Loucy (cell line): Measurements from ENCODE around the gene TXNRD2.

ENCODE experiments used
- H2AFZ ChIP-seq: fragments of 200-600 bp; sonication (generic); 2 replicates; pipeline ENCODE4 v1.6.0; 2016; ENCODE audit warnings: antibody characterized with exemption, mild to moderate bottlenecking, low read length, moderate library complexity
- H3F3A ChIP-seq: fragments of 200-600 bp; 2 replicates; pipeline ENCODE4 v1.6.0; 2016; ENCODE audit warnings: antibody characterized with exemption, low read depth, mild to moderate bottlenecking
- H3K27me3 ChIP-seq: fragments of 200-600 bp; sonication (generic); 2 replicates; pipeline ENCODE4 v1.6.1; 2014; ENCODE audit warnings: low read length, mild to moderate bottlenecking; ENCODE audit not compliant: insufficient read depth, poor library complexity, severe bottlenecking
- H3K36me3 ChIP-seq: fragments of 200-600 bp; sonication (generic); 2 replicates; pipeline ENCODE4 v1.6.1; 2016; ENCODE audit warnings: low read length; ENCODE audit not compliant: insufficient read depth
- H3K4me1 ChIP-seq: fragments of 200-600 bp; sonication (generic); 2 replicates; pipeline ENCODE4 v1.5.1; 2014; ENCODE audit warnings: low read length, mild to moderate bottlenecking; ENCODE audit not compliant: insufficient read depth, poor library complexity, severe bottlenecking
- H3K4me2 ChIP-seq: fragments of 200-600 bp; sonication (generic); 2 replicates; pipeline ENCODE4 v1.6.0; 2014; ENCODE audit warnings: antibody characterized with exemption, low read length, low read depth, mild to moderate bottlenecking; ENCODE audit not compliant: poor library complexity, severe bottlenecking
- H3K4me3 ChIP-seq: fragments of 200-600 bp; sonication (generic); 2 replicates; pipeline ENCODE4 v1.5.1; 2014; ENCODE audit warnings: low read length, mild to moderate bottlenecking, mixed read lengths; ENCODE audit not compliant: poor library complexity, severe bottlenecking
- H3K79me2 ChIP-seq: fragments of 200-600 bp; sonication (generic); 2 replicates; pipeline ENCODE4 v1.6.1; 2014; ENCODE audit warnings: low read length; ENCODE audit not compliant: insufficient read depth
- H3K9ac ChIP-seq: fragments of 200-600 bp; sonication (generic); 2 replicates; pipeline ENCODE4 v1.6.0; 2014; ENCODE audit warnings: mild to moderate bottlenecking, low read depth, low read length, moderate library complexity; ENCODE audit not compliant: poor library complexity, severe bottlenecking
- H3K9me2 ChIP-seq: fragments of 200-600 bp; sonication (generic); replicated peaks from 2 replicates; pipeline ENCODE4 v1.6.1; 2016; ENCODE audit warnings: low read depth, low read length, mixed read lengths
- H3K9me3 ChIP-seq: fragments of 200-600 bp; sonication (generic); 2 replicates; pipeline ENCODE4 v1.6.1; 2014; ENCODE audit warnings: mild to moderate bottlenecking, antibody characterized with exemption, low read length, low read depth; ENCODE audit not compliant: insufficient read depth
- H4K20me1 ChIP-seq: fragments of 200-600 bp; sonication (generic); 2 replicates; pipeline ENCODE4 v1.6.0; 2014; ENCODE audit warnings: antibody characterized with exemption, low read length, mild to moderate bottlenecking; ENCODE audit not compliant: insufficient read depth, poor library complexity, severe bottlenecking
- CTCF ChIP-seq: fragments of 200-600 bp; sonication (generic); conservative IDR thresholded peaks from 2 replicates; pipeline ENCODE4 v1.5.1; 2014; ENCODE audit warnings: mild to moderate bottlenecking, antibody characterized with exemption, low read length
- EZH2phosphoT487 ChIP-seq: fragments of 200-600 bp; IDR thresholded peaks from 2 replicates; pipeline ENCODE4 v1.6.1; 2018; ENCODE audit warnings: antibody characterized with exemption, mild to moderate bottlenecking, moderate library complexity, borderline replicate concordance

Gene TXNRD2

DNA sequence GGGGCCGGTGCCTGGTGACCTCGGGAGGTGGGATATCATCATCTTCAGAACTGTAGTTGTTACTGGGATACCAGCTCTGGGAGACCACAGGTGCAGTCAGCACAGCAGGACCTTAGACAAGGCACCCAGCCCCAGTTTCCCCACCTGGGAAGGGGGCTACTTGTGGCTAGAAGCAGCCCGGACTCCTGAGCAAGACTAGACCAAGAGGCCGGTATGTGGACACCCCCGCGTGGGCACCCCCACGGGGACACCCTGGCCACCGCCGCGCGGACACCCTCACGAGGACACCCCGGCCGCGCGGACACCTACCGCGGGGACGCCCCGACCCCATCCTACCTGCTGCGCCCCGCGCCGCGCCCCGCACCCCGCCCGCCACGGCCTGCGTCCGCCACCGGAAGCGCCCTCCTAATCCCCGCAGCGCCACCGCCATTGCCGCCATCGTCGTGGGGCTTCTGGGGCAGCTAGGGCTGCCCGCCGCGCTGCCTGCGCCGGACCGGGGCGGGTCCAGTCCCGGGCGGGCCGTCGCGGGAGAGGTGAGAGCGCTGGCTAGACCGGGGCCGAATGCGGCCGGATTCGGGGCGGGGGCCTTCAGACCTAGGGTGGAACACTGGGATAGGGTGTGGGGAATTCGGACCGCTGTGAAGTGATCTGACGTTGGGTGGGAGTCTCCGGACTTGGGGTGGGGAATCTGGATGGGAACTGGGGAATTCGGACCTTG is at the start of gene TXNRD2, which contains the start of gene COMT:
Gene TXNRD2 (minus strand): TSS at position 454 of the 718 bp plus-strand sequence. CDS start 15 bp downstream, at position 439.
Gene COMT (plus strand): TSS at position 408 of the 718 bp plus-strand sequence. CDS start 20,755 bp downstream, outside the sequence.
- peaks cover 39% of the 10 kb centered on the region for H3K4me1 ChIP-seq

GRCh38 chr22:19991395-19991644 is 49.7 kb upstream of the TXNRD2 start:
- Histone ChIP-seq H4K20me1 (no peaks in the 10 kb centered on the region), H3K27me3 (no peaks in the 10 kb centered on the region), H3K4me1 (peaks cover 2% of the 10 kb centered on the region)

More for the DNA sequence above, at the start of gene TXNRD2, which contains the start of gene COMT:
- no peaks in the 10 kb centered on the region for H3K9me2 ChIP-seq
- peaks cover 7% of the 10 kb centered on the region for H4K20me1 ChIP-seq
- peaks cover 64% of the 10 kb centered on the region for H3K79me2 ChIP-seq
- H2AFZ ChIP-seq, result peak within 1 kb of the TSS; percentile 87
- peak within 1 kb of the TSS; percentile 99 for H3K4me2 ChIP-seq
- peak within 1 kb of the TSS; percentile 89 for H3K4me3 ChIP-seq
- TF ChIP-seq CTCF, result no peak
- TF ChIP-seq EZH2phosphoT487, result no peak
- no peaks in the 10 kb centered on the region for H3K9me3 ChIP-seq
- no peaks in the 10 kb centered on the region for H3K36me3 ChIP-seq
- H3K9ac ChIP-seq, result peak within 1 kb of the TSS; percentile 99
- peaks cover 7% of the 10 kb centered on the region for H3K27me3 ChIP-seq
- 0 out of 2 replicates have a peak, but pooled peaks cover 4% of the 10 kb centered on the region for H3F3A ChIP-seq

DNA sequence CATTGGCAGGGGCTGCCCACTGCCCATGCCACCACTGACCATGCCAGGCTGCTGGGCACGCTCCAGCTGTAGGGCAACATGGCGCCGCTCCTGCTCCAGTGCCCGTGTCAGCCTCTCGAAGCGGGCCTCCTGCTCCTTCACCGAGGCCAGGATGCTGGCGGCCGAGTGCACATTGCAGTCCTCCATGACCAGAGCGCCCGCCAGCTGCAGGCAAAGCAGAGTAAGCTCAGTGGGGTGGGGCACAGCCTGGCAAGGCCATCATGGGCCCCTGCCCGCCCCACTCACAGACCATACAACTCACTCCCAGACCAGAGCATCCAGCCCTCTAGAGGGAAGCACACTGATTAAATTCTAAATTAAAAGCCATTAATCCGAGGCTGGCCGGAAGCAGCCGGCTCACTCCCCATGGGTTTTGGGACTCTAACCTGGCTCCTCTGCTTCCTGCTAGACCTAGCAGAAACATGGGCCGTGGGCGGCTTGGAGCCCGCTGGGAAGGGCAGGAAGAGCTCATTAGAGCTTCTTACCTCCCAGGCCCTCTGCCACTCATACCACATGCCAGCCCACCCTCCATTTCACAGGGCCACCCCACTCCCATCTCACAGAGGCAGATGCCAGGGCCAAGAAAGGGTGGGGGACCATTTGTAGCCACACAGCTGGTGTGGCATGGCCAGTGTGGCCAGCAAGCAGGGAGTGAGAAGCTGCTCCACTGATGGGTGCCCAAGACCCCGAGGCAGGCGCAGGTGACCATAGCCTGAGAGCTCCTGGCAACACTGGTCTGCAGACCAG is 49.2 kb upstream of the TXNRD2 start:
- Histone ChIP-seq H3K9ac (no peak overlapping the region), H3F3A (no peaks in the 10 kb centered on the region), H3K79me2 (no peaks in the 10 kb centered on the region), H2AFZ (no peak overlapping the region), H3K4me2 (no peak overlapping the region), H4K20me1 (no peaks in the 10 kb centered on the region), H3K36me3 (no peaks in the 10 kb centered on the region), H3K4me3 (no peak overlapping the region), H3K9me2 (no peaks in the 10 kb centered on the region), H3K9me3 (no peaks in the 10 kb centered on the region), H3K27me3 (no peaks in the 10 kb centered on the region), H3K4me1 (peaks cover 2% of the 10 kb centered on the region)
- no peak for TF ChIP-seq EZH2phosphoT487
- no peak for TF ChIP-seq CTCF

More at GRCh38 chr22:19991395-19991644, 49.7 kb upstream of the TXNRD2 start:
- Histone ChIP-seq H3K9ac (no peak overlapping the region), H3K4me2 (no peak overlapping the region), H3K36me3 (no peaks in the 10 kb centered on the region), H3K79me2 (no peaks in the 10 kb centered on the region), H3F3A (no peaks in the 10 kb centered on the region), H2AFZ (no peak overlapping the region), H3K4me3 (no peak overlapping the region), H3K9me2 (no peaks in the 10 kb centered on the region), H3K9me3 (no peaks in the 10 kb centered on the region)
- TF ChIP-seq CTCF (no peak), EZH2phosphoT487 (no peak)
